ENCODE measurements around the gene FAM187B.

GRCh38 chr19:35211545-35212230, 16.9 kb downstream of the FAM187B start:
- TF ChIP-seq CTCF (IDR thresholded peaks at IDR 0.05) (no peak), POLR2A (IDR thresholded peaks at IDR 0.05) (no peak)
